Panc1 (cell line): ENCODE results near the gene POMT2. TPM values are rescaled to one million over a fixed set of nuclear protein-coding genes. Genes with fewer than 3 reads are reported as not detected.

Source experiments
- ATAC-seq: fragments of 200-7000 bp; cut with Tn5 transposase; 2 replicates; pipeline ENCODE4 v1.9.1; 2020; ENCODE audit warnings: mild to moderate bottlenecking, moderate library complexity
- BruUV-seq: library from RNA; stranded (reverse); fragments of 400-500 nt; replicated peaks from 2 replicates; lab custom pipeline; 2021; lab: Mats Ljungman, UMichigan
- CTCF ChIA-PET: fragments of 300-600 bp; sonication (Branson Sonifier 250); formaldehyde crosslinking; loops from one replicate; lab custom pipeline; 2022; ENCODE audit warnings: antibody characterized with exemption; lab: Charles Lee
- POLR2A ChIA-PET: fragments of 300-600 bp; sonication (Branson Sonifier 250); formaldehyde crosslinking; loops from one replicate; lab custom pipeline; 2022; ENCODE audit warnings: antibody characterized with exemption; lab: Charles Lee
- DNase-seq: peaks from one replicate; pipeline ENCODE4 v3.0.0-alpha.2; 2010; ENCODE audit warnings: low read depth, low spot score
- H3K27ac ChIP-seq: 2 replicates; pipeline ENCODE4 v1.5.1; 2011; ENCODE audit warnings: mild to moderate bottlenecking, low read length, inconsistent platforms
- H3K27me3 ChIP-seq: fragments of 200-500 bp; sonication (Bioruptor generic); 2 replicates; pipeline ENCODE4 v1.6.0; 2014; ENCODE audit warnings: low read length, inconsistent platforms; ENCODE audit not compliant: control insufficient read depth, insufficient read depth
- H3K36me3 ChIP-seq: fragments of 200-500 bp; sonication (Bioruptor generic); 2 replicates; pipeline ENCODE4 v1.5.1; 2014; ENCODE audit warnings: inconsistent platforms, mild to moderate bottlenecking, low read length, moderate library complexity; ENCODE audit not compliant: control insufficient read depth, insufficient read depth
- H3K4me1 ChIP-seq: 2 replicates; pipeline ENCODE4 v1.5.1; 2011; ENCODE audit warnings: inconsistent platforms, mild to moderate bottlenecking, low read length, moderate library complexity; ENCODE audit not compliant: control insufficient read depth, insufficient read depth
- H3K4me3 ChIP-seq, 2 experiments: 2 replicates each; pipeline ENCODE4 v1.5.1; 2011 to 2012; ENCODE audit warnings: low read depth in 2 of 2, low read length in 2 of 2, mild to moderate bottlenecking in 2 of 2, inconsistent platforms in 1 of 2, moderate library complexity in 1 of 2
- H3K9me3 ChIP-seq: fragments of 200-500 bp; sonication (Bioruptor generic); 2 replicates; pipeline ENCODE4 v1.5.1; 2014; ENCODE audit warnings: low read depth, mild to moderate bottlenecking, inconsistent platforms, low read length, moderate library complexity; ENCODE audit not compliant: control insufficient read depth, insufficient read depth
- POLR2AphosphoS5 ChIP-seq: IDR thresholded peaks from 2 replicates; pipeline ENCODE4 v1.6.1; 2012; ENCODE audit warnings: mild to moderate bottlenecking, low read depth, low read length, moderate library complexity
- SIN3A ChIP-seq: IDR thresholded peaks from 2 replicates; pipeline ENCODE4 v1.6.1; 2012; ENCODE audit warnings: low read depth, mild to moderate bottlenecking, low read length, moderate library complexity, borderline replicate concordance; ENCODE audit not compliant: insufficient read depth
- TCF7L2 ChIP-seq: IDR thresholded peaks from 2 replicates; pipeline ENCODE4 v1.6.1; 2011; ENCODE audit warnings: mild to moderate bottlenecking, low read depth, low read length, inconsistent platforms
- in situ Hi-C: cut with HindIII; loops from 2 replicates; pipeline ENCODE4 v1.10.0; 2016; ENCODE audit warnings: low sequenced_read_pairs, low pct_unique_long_range_greater_than_20kb
- intact Hi-C: fragments of 100-400 bp; cut with micrococcal nuclease; formaldehyde crosslinking; loops from one replicate; pipeline ENCODE4 v1.10.0; 2022; ENCODE audit not compliant: unreplicated experiment
- total RNA-seq: library from RNA; stranded (reverse); gene quantifications from one replicate; pipeline ENCODE4 v1.2.1, GENCODE V29; 2021; ENCODE audit not compliant: unreplicated experiment
- TF ChIP-seq, protein P1 (sequence below), 2 experiments: IDR thresholded peaks; 2 replicates each; pipeline ENCODE4 v1.6.1; 2011 to 2012; ENCODE audit warnings: low read depth in 2 of 2, control low read depth in 1 of 2, low read length in 1 of 2, mild to moderate bottlenecking in 1 of 2, moderate library complexity in 1 of 2; ENCODE audit not compliant: insufficient read depth in 1 of 2
- TF ChIP-seq, protein P2 (sequence below): fragments of 450-650 bp; IDR thresholded peaks from 2 replicates; pipeline ENCODE4 v1.5.1; 2017; ENCODE audit warnings: mild to moderate bottlenecking

The POMT2 gene
- total RNA-seq, 1 experiment from 2014 or later, result 43.5 TPM

GRCh38 chr14:77286576-77286975, 34.1 kb downstream of the POMT2 start:
- in situ Hi-C loops (no loop called here), intact Hi-C loops (no loop called here)
- no TSS peak for BruUV-seq
- TF ChIP-seq, protein P1, sequence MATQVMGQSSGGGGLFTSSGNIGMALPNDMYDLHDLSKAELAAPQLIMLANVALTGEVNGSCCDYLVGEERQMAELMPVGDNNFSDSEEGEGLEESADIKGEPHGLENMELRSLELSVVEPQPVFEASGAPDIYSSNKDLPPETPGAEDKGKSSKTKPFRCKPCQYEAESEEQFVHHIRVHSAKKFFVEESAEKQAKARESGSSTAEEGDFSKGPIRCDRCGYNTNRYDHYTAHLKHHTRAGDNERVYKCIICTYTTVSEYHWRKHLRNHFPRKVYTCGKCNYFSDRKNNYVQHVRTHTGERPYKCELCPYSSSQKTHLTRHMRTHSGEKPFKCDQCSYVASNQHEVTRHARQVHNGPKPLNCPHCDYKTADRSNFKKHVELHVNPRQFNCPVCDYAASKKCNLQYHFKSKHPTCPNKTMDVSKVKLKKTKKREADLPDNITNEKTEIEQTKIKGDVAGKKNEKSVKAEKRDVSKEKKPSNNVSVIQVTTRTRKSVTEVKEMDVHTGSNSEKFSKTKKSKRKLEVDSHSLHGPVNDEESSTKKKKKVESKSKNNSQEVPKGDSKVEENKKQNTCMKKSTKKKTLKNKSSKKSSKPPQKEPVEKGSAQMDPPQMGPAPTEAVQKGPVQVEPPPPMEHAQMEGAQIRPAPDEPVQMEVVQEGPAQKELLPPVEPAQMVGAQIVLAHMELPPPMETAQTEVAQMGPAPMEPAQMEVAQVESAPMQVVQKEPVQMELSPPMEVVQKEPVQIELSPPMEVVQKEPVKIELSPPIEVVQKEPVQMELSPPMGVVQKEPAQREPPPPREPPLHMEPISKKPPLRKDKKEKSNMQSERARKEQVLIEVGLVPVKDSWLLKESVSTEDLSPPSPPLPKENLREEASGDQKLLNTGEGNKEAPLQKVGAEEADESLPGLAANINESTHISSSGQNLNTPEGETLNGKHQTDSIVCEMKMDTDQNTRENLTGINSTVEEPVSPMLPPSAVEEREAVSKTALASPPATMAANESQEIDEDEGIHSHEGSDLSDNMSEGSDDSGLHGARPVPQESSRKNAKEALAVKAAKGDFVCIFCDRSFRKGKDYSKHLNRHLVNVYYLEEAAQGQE (IDR thresholded peaks at IDR 0.05; ENCODE audit: insufficient read depth in 1 of 2, low read depth in 2 of 2, low read length in 1 of 2), result no peak
- no peak for TF ChIP-seq SIN3A
- TF ChIP-seq POLR2AphosphoS5, result no peak
- no peak for TF ChIP-seq TCF7L2
- TF ChIP-seq, protein P2, sequence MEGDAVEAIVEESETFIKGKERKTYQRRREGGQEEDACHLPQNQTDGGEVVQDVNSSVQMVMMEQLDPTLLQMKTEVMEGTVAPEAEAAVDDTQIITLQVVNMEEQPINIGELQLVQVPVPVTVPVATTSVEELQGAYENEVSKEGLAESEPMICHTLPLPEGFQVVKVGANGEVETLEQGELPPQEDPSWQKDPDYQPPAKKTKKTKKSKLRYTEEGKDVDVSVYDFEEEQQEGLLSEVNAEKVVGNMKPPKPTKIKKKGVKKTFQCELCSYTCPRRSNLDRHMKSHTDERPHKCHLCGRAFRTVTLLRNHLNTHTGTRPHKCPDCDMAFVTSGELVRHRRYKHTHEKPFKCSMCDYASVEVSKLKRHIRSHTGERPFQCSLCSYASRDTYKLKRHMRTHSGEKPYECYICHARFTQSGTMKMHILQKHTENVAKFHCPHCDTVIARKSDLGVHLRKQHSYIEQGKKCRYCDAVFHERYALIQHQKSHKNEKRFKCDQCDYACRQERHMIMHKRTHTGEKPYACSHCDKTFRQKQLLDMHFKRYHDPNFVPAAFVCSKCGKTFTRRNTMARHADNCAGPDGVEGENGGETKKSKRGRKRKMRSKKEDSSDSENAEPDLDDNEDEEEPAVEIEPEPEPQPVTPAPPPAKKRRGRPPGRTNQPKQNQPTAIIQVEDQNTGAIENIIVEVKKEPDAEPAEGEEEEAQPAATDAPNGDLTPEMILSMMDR, result no peak
- H3K9me3 ChIP-seq, result no peaks in the 10 kb centered on the region
- ATAC-seq, result no peak
- ChIA-PET CTCF (no interaction called here), POLR2A (no interaction called here)
- DNase-seq, result no peak
- peaks cover 10% of the 10 kb centered on the region; the same call in 1 of the 2 replicates for H3K36me3 ChIP-seq
- no peak overlapping the region for H3K4me3 ChIP-seq
- H3K27ac ChIP-seq, result no peak overlapping the region
- no peaks in the 10 kb centered on the region for H3K27me3 ChIP-seq
- H3K4me1 ChIP-seq, result no peaks in the 10 kb centered on the region

DNA sequence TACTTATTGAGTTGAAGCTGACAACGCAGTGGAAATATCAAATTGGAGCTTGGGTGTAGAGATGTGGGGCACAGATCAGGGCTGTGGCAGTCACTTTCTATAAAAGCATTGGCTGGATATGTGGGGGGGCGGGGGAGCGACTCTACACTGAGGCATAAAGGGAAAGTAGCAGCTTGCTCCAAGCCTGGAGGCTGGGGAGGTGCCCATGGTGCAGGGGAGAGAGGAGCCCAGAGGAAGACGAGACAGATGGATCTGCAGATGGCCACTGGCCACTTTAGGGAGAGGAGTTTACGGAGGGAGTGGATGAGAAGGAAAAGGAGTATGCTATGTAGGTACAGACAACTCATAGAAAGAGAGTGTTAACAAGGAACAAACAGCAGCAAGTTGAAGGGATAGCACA, 36.2 kb downstream of the POMT2 start:
- DNase-seq, result no peak
- in situ Hi-C loops (no loop called here), intact Hi-C loops (no loop called here)
- ChIA-PET POLR2A (no interaction called here), CTCF (no interaction called here)
- no peak for ATAC-seq
- no TSS peak for BruUV-seq
- H3K4me1 ChIP-seq, result no peaks in the 10 kb centered on the region
- TF ChIP-seq, protein P1 (IDR thresholded peaks at IDR 0.05; ENCODE audit: insufficient read depth in 1 of 2, low read depth in 2 of 2, low read length in 1 of 2), result no peak
- TF ChIP-seq SIN3A (no peak), POLR2AphosphoS5 (no peak), TCF7L2 (no peak)
- TF ChIP-seq, protein P2, result no peak
- no peak overlapping the region for H3K27ac ChIP-seq
- H3K36me3 ChIP-seq, result peaks cover 8% of the 10 kb centered on the region; the same call in 1 of the 2 replicates
- no peaks in the 10 kb centered on the region for H3K9me3 ChIP-seq
- H3K4me3 ChIP-seq, result no peak overlapping the region
- H3K27me3 ChIP-seq, result no peaks in the 10 kb centered on the region
